Mucosa of rectum (tissue), 2 donors: ENCODE measurements around the gene WAC.
"Not testable (repeated sequence)": the region's sequence is repeated elsewhere in the genome, so short reads cannot be mapped to it uniquely, and the experiment has no call there.

Experiments used
- H3K27ac ChIP-seq, 2 donors: one replicate each; pipeline ENCODE4 v1.7.0; 2013; ENCODE audit warnings: inconsistent platforms in 2 of 2, low read depth in 2 of 2, low read length in 2 of 2
- H3K27me3 ChIP-seq, 2 donors: one replicate each; pipeline ENCODE4 v1.7.0; 2013; ENCODE audit warnings: low read length in 2 of 2; ENCODE audit not compliant: control insufficient read depth in 2 of 2, insufficient read depth in 2 of 2
- H3K36me3 ChIP-seq, 2 donors: one replicate each; pipeline ENCODE4 v1.7.0; 2013; ENCODE audit warnings: low read length in 2 of 2; ENCODE audit not compliant: control insufficient read depth in 2 of 2, insufficient read depth in 2 of 2
- H3K4me1 ChIP-seq, 2 donors: one replicate each; pipeline ENCODE4 v1.7.0; 2013; ENCODE audit warnings: low read length in 2 of 2, mild to moderate bottlenecking in 1 of 2; ENCODE audit not compliant: control insufficient read depth in 2 of 2, insufficient read depth in 2 of 2
- H3K4me3 ChIP-seq, 2 donors: one replicate each; pipeline ENCODE4 v1.7.0; 2013; ENCODE audit warnings: low read length in 2 of 2
- H3K9ac ChIP-seq, 2 donors: one replicate each; pipeline ENCODE4 v1.7.0; 2013; ENCODE audit warnings: low read length in 2 of 2, low read depth in 1 of 2, mild to moderate bottlenecking in 1 of 2
- H3K9me3 ChIP-seq, 2 donors: one replicate each; pipeline ENCODE4 v1.7.0; 2013; ENCODE audit warnings: low read length in 2 of 2; ENCODE audit not compliant: control insufficient read depth in 2 of 2
- donor health status: healthy.
- donor health status: Normal muscosa, but diverticular disease.

WAC gene

DNA sequence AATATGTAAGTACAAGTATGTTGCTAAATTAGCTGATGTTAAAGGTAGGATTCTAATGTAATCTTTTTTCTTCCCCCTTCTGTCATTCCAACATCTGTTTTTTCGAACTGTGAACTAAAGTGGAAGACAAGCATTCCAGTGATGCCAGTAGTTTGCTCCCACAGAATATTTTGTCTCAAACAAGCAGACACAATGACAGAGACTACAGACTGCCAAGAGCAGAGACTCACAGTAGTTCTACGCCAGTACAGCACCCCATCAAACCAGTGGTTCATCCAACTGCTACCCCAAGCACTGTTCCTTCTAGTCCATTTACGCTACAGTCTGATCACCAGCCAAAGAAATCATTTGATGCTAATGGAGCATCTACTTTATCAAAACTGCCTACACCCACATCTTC, 62.7 kb downstream of the WAC start:
- Histone ChIP-seq H3K27ac (no peak overlapping the region), H3K4me1 (no peaks in the 10 kb centered on the region), H3K9me3 (no peaks in the 10 kb centered on the region), H3K27me3 (no peaks in the 10 kb centered on the region), H3K9ac (no peak overlapping the region), H3K36me3 (peaks cover 36 to 40% of the 10 kb centered on the region in 2 donors), H3K4me3 (no peak overlapping the region)

DNA sequence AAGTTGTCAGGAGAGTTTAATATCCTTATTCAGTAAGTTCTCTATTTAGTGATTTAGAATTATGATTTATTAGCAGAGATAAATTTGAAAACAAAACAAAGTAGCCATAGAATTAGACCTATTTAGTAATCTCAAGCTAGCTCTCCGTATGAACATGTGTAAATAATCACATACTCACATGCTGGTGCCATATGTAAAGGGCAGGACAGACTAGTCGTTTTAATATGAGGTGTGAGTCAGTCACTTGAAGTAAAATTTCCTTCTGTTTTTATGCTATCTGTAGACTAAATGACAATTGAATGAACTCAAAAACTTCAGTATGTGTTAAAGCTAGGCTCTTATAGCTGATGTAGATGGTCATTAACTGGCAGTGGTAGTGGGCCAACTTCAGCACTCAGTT, 67.1 kb downstream of the WAC start:
- Histone ChIP-seq H3K9ac (no peak overlapping the region), H3K4me1 (no peaks in the 10 kb centered on the region), H3K36me3 (peaks cover 25 to 28% of the 10 kb centered on the region in 2 donors), H3K4me3 (no peak overlapping the region), H3K27me3 (no peaks in the 10 kb centered on the region), H3K27ac (no peak overlapping the region), H3K9me3 (no peaks in the 10 kb centered on the region)

DNA sequence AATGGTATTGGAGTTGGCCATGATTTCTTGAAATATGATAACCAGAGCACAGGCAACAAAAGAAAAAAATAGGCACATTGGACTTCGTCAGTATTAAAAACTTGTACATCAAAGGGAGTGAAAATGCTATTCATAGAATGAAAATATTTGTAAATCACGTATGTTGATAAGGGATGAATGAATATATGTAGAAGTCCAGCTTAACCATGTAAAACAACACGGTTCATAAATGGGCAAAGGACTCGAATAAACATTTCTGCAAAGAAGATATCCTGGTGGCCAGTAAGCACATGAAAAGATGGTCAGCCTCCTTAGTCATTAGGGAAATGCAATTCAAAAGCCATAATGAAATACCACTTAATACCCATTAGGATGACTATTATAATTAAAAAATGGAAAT, 68.1 kb downstream of the WAC start:
- Histone ChIP-seq H3K4me1 (no peaks in the 10 kb centered on the region), H3K27me3 (no peaks in the 10 kb centered on the region), H3K9ac (no peak overlapping the region), H3K36me3 (peaks cover 19 to 23% of the 10 kb centered on the region in 2 donors), H3K9me3 (no peaks in the 10 kb centered on the region), H3K27ac (no peak overlapping the region), H3K4me3 (no peak overlapping the region)

DNA sequence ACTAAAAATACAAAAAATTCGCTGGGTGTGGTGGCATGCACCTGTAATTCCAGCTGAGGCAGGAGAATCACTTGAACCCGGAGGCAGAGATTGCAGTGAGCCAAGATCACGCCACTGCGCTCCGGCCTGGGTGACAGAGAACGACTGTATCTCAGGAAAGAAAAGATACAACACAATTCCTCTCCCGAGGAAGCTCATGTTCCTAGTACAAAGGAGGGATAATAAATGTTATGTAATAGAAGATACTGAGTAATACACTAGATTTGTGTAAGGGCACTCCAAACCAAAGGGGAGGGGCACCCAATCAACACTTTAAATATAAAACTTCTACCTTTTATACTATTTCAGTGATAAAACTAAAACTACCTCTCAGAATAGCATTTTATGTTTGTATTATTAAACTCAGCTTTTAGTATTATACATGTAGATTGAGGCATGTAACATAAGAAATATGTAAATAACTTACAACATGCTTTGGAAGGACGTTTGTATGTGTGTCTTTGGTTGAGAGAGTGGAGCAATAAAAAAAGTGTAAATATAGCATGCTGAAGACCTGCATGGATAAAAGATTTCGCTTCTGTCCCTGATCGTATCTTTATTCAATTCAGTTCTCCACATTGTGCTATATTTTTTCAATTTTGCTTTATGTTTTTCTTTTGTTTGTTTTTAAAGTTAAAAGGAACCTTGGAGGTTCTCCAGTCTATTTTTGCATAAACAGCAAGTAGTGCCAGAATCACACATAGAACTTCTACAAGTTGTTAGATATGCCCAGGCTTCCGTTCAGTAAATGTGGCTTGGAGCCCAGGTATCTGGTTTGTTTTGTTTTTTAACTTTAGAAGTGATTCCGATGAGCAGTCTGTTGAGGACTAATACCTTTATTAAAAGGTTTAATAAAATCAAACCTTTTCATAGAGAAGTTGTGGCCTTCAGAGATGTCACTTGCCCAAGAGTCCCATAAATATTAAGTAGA, 71.9 kb downstream of the WAC start:
- Histone ChIP-seq H3K9me3 (no peaks in the 10 kb centered on the region), H3K4me1 (no peaks in the 10 kb centered on the region), H3K9ac (no peak overlapping the region), H3K4me3 (no peak overlapping the region), H3K27ac (no peak overlapping the region), H3K27me3 (no peaks in the 10 kb centered on the region), H3K36me3 (peaks cover 14 to 20% of the 10 kb centered on the region in 2 donors)

DNA sequence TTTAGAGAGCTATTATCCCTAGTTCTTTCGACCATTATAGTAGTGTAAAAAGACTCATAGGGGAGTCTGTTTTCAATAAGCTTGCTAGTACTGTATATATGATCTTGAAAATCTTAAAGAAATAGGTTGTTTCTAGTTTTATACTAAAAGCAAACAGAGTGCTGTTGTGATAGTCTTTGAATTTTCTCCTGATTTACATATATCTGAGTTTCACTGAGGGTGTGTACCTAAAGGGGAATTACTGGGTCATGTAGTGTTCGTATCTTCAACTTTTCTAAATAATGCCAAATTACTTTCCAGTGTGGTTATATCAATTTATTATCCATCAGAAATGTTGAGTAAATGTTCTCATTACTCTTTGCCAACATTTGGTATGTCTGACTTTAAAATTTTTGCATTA, 73.7 kb downstream of the WAC start:
- Histone ChIP-seq H3K27ac (no peak overlapping the region), H3K36me3 (peaks cover 27 to 36% of the 10 kb centered on the region in 2 donors), H3K9me3 (no peaks in the 10 kb centered on the region), H3K4me1 (no peaks in the 10 kb centered on the region), H3K4me3 (no peak overlapping the region), H3K9ac (no peak overlapping the region), H3K27me3 (no peaks in the 10 kb centered on the region)

DNA sequence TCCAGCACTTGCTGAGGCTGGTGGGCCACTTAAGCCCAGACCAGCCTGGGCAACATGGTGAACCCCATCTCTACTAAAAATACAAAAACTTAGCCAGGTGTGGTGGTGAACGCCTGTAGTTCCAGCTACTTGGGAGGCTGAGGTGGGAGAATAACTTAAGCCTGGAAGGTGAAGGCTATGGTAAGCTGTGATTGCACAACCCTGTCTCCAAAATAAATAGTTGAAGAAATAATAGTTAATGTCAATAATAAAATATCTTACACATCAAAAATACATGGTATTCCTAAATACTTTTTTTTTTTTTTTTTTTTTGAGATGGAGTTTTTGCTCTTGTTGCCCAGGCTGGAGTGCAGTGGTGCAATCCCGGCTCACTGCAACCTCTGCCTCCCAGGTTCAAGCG, 76.7 kb downstream of the WAC start:
- H3K4me1 ChIP-seq = not testable (repeated sequence)

DNA sequence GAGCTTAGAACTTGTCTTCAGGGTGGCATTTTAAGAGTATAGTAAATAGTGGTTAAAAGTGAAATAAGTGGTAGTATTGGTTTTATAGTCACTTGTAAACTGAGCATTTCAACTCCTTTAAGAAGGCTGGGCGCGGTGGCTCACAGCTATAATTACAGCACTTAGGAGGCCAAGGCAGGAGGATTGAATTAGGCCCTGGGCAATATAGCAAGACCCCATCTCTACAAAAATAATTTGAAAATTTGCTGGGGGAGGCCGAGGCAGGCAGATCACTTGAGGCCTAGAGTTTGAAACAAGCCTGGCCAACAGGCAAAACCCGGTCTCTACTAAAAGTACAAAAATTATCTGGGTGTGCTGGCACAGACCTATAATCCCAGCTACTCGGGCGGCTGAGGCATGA, 80.0 kb downstream of the WAC start:
- H3K36me3 ChIP-seq = peaks cover 78 to 81% of the 10 kb centered on the region in 2 donors
- no peak overlapping the region for H3K27ac ChIP-seq
- no peaks in the 10 kb centered on the region for H3K4me1 ChIP-seq
- no peak overlapping the region for H3K9ac ChIP-seq
- H3K27me3 ChIP-seq = no peaks in the 10 kb centered on the region
- no peaks in the 10 kb centered on the region for H3K9me3 ChIP-seq
- no peak overlapping the region for H3K4me3 ChIP-seq

More for the DNA sequence above, 76.7 kb downstream of the WAC start:
- not testable (repeated sequence) for H3K27me3 ChIP-seq, H3K27ac ChIP-seq, H3K4me3 ChIP-seq, H3K9me3 ChIP-seq, H3K9ac ChIP-seq
- peaks cover 48 to 59% of the 10 kb centered on the region in 2 donors for H3K36me3 ChIP-seq

DNA sequence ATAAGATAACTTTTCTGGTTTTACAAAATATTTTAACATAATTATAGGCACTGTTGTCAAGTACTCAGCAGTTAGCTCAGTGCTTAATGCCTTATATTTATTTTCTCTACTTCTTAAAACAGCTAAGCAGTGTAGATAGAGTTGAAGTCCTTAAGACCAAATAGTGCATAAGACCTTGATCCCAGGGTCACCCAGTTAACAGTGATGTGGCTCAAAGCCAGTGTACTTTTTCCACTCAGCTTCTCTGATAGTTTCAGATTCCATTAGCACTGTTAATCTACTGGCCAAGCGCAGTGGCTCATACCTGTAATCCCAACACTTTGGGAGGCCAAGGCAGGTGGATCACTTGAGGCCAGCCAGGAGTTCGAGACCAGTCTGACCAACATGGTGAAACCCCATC, 83.6 kb downstream of the WAC start:
- H3K36me3 ChIP-seq = peaks cover 71 to 75% of the 10 kb centered on the region in 2 donors

DNA sequence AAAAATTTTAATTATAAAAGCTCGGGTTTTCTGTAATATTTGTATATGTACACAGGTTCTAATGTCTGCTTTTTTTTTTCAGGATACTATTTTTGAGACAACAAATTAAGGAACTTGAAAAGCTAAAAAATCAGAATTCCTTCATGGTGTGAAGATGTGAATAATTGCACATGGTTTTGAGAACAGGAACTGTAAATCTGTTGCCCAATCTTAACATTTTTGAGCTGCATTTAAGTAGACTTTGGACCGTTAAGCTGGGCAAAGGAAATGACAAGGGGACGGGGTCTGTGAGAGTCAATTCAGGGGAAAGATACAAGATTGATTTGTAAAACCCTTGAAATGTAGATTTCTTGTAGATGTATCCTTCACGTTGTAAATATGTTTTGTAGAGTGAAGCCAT, 86.5 kb downstream of the WAC start:
- no peak overlapping the region for H3K9ac ChIP-seq
- H3K27ac ChIP-seq = no peak overlapping the region
- no peaks in the 10 kb centered on the region for H3K27me3 ChIP-seq
- H3K4me3 ChIP-seq = no peak overlapping the region
- no peaks in the 10 kb centered on the region for H3K4me1 ChIP-seq
- H3K9me3 ChIP-seq = no peaks in the 10 kb centered on the region
- peaks cover 45 to 49% of the 10 kb centered on the region in 2 donors for H3K36me3 ChIP-seq

More for the DNA sequence above, 83.6 kb downstream of the WAC start:
- Histone ChIP-seq H3K9me3 (no peaks in the 10 kb centered on the region), H3K4me3 (no peak overlapping the region), H3K27me3 (no peaks in the 10 kb centered on the region), H3K27ac (no peak overlapping the region), H3K9ac (no peak overlapping the region), H3K4me1 (no peaks in the 10 kb centered on the region)

DNA sequence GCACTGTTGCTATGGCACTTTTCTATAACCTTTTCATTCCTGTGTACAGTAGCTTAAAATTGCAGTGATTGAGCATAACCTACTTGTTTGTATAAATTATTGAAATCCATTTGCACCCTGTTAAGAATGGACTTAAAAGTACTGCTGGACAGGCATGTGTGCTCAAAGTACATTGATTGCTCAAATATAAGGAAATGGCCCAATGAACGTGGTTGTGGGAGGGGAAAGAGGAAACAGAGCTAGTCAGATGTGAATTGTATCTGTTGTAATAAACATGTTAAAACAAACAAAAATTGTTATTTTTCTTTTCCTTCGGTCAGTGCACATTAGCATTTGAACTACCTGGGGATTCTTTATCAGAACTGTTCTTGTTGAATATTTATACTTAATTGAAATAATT, 87.3 kb downstream of the WAC start:
- Histone ChIP-seq H3K9me3 (no peaks in the 10 kb centered on the region), H3K36me3 (peaks cover 38 to 42% of the 10 kb centered on the region in 2 donors), H3K27ac (no peak overlapping the region), H3K27me3 (no peaks in the 10 kb centered on the region), H3K9ac (no peak overlapping the region), H3K4me3 (no peak overlapping the region), H3K4me1 (no peaks in the 10 kb centered on the region)
